Anterior cingulate cortex (tissue), 58 donors: ENCODE measurements around the gene TPST2.

Source experiments
- DNase-seq, 58 donors: peaks; one replicate each; lab custom pipeline; 2025; lab: John Stamatoyannopoulos, UW

TPST2 gene

GRCh38 chr22:26612652-26613051 lies 22.7 kb upstream of the TPST2 start:
- DNase-seq: no peak

- no peak for DNase-seq
These were observed 21.1 kb upstream of the TPST2 start for GRCh38 chr22:26610996-26611395.

DNA sequence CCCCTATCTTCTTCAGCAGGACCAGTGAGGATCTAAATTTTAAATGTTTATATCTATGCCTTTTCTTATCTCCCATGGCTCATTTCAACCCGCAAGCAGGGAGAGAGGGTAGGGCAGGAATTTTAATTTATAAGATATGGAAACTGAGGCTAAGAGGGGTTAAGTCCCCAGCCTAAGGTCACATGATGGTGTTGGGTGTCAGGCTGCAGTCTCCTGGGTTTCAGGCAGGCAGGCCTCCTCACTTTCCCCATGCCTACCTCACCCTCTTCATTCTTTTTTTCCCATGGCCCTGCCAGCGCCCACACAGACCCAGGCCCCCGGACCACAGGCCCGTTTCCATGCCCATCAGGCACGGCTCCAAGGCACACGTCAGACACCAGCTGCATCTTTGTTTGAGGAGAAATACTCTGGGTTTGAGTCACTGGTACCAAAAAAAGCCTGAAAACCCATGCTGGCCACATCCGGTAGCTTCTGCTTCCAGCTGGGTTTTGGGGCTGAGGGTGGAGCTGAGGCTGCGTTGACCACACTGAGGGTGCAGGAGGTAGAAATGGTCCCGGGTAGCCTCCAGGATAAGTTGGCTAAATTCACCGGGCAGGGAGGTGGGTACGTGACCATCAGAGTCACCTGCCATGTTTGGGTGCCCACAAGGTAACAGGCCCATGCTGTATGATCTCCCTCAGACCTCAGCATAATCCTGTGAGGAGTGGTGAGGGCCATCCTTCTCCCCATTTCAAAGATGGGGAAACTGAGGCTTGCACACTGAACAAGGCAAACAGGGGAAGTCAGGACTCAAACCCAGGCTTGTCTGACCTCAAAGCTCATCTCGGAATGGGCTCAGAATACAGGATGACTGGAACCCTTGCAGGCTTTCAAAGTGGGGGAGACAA lies 20.4 kb upstream of the TPST2 start:
- peak in 46 of 58 donors; percentile 5 to 74 (median 35) for DNase-seq

DNA sequence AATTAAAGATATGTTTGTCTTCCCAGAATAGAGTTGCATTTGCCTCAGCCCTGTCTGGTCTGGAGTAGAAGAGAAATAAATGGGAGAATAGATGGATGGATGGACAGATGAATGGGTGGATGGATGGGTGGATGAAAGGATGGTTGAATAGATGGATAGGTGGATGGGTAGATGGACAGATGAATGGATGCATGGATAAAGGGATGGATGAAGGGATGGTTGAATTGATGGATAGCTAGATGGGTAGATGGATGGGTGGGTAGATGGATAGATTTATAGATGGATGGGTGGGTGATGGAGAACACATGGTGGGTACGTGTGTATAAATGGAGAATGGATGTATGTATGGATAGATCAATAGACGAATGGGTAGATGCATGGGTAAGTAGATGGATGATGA lies 19.4 kb upstream of the TPST2 start:
- no peak for DNase-seq

DNA sequence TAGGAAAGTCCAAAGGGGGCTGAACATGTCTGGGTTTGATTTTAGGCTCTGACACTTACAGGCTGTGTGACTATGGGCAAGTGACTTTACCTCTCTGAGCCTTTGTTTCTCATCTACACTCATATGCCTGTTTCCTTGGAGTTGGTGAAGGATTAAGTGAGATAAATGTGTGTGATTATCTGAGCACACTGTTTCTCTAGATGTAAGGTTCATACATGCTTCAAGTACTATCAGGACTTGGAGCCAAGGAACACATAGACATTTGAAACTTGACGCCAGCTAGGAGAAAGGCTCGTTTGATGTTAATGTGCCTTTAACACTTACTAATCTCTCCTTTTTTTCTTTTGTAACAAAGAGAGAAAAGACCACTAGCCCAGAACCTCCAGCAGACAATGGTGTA lies 18.2 kb upstream of the TPST2 start:
- no peak for DNase-seq

DNA sequence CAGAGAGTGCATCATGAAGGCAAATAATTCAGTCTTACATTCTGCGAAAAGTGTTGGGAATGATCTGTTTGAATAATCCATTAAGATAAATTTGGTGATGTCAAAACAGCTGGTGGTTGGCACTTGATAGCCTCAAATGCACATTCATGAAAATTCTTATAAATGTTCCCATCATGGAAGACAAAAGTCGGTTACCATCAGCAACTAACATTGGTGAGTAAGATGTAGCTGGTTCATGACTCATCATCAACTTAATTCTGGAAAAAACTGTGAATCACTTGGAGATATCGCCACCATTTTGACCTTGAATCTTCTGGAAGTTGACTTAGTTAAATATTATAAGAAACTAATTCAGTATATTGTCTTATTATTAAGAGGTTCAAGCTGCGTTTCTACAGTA lies 16.7 kb upstream of the TPST2 start:
- DNase-seq: no peak

DNA sequence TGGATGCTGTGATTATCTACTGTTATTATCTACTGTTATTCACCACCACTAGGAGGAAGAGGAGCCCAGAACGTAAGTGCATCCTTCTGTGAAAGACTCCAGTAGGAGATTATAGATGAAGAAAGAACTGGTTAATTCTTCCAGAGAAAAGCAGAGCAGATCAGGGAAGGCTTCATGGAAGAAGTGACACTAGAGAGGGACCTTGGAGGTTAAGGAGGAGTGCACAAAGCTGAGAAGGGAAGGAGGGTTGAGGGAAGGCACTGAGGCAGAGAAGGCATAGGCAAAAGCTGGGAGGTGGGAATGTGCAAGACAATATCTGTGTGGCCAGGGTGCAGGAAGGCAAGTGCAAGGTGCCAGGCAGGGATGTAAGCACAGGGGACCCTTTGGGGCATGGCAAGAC lies 14.4 kb upstream of the TPST2 start:
- no peak for DNase-seq

- DNase-seq: no peak
These were observed 12.2 kb upstream of the TPST2 start for GRCh38 chr22:26602127-26602526.

- no peak for DNase-seq
These were observed 11.8 kb upstream of the TPST2 start for GRCh38 chr22:26601726-26602125.

DNA sequence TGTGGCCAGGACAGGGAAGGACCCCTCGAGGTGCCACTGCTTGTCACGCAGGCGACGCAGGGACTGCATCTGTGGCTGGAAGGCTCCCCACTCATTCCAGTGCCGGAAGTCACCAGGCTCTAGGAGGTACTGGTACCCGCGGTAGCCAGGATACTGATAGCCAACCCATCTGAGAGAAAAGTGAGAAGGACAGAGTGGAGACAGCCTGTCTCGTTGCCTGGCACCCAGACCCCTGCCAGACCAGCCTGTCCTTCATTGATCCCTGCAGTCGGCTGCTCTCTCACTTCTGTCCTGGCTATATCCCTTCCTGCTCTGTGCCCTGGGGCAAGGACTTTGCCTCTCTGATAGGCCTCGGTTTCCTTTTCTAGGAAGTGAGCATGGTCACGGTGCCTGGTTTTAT lies 9.6 kb upstream of the TPST2 start:
- DNase-seq: no peak

DNA sequence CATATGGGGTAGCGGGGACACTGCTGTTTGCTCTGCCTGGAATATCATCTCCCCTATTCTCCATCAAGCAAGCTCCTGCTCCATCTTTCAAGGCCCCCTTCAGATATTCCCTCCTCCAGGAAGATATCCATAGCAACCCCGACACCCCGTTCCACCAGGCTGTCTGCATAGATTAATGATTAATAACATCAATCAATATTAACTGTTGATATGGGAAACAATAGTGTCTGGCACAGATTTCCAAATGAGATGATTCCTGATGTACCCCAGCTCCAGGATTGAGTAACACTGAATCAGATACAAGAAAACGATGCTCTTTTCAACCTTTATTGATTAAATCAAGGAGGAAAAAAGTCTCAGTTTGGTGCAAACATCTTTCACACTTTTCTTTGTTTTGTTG lies 7.5 kb upstream of the TPST2 start:
- no peak for DNase-seq

DNA sequence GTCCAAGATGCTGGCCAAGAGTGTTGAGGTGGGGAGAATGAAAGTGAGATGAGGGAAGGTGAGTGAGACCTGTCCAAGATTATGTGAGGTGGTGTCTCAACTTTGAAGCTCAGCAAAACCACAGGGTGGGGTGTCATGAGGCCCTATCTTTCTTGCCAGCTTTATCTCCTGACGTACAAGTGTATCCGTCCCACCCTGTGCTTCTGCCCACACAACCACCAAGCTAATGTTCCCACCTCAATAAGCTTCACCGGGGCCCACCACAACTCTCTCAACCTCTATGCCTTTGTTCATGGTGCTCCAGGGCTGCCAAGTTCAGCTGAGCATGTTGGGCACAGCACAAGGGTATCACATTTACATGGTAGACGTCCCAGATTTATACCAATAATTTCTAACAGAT lies 7.1 kb upstream of the TPST2 start:
- DNase-seq: no peak

DNA sequence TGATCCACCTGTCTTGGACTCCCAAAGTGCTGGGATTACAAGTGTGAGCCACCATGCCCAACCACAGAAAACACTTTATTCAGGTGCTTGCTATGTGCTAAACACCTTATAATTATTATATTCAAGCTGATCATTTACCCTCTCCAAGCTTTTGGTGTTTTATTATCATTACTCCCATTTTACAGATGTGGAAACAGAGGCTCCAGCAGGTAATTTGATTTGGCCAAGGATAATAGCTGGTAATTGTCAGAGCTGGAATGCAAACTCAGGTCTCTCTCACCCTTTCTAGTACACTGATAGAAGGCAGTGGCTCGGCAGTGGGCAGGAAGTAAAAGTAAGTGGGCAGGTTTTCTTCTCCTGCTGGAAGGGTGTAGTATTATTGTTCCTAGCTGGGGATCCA lies 3.8 kb upstream of the TPST2 start:
- no peak for DNase-seq

GRCh38 chr22:26592421-26592891 lies 2.5 kb upstream of the TPST2 start:
- DNase-seq: peak in 1 of 58 donors; percentile 8

DNA sequence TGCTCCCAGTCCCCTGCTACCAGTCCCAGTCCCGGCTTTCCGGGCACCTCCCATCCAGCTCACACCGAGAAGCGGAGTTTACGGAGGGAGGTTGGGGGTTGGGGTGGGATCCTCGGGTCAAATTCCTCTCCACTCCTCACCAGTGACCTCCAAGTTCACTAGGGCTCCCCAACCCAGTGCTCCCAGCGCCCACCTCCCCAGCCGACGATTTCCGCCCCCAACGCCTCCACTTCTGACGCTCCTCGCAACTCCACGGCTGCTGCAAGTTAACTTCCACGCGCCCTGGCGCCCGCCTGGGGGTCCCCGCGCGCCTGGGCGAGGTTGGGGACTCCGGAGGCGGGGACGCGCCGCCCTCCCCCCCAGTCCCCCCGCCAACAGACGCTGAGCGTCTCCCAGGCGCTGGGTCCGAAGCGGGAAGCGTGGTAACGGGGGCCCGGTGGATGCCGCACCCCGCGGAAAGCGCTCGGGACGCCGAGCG lies 526 bp downstream of the TPST2 start:
- peak in 1 of 58 donors; percentile 22 for DNase-seq

DNA sequence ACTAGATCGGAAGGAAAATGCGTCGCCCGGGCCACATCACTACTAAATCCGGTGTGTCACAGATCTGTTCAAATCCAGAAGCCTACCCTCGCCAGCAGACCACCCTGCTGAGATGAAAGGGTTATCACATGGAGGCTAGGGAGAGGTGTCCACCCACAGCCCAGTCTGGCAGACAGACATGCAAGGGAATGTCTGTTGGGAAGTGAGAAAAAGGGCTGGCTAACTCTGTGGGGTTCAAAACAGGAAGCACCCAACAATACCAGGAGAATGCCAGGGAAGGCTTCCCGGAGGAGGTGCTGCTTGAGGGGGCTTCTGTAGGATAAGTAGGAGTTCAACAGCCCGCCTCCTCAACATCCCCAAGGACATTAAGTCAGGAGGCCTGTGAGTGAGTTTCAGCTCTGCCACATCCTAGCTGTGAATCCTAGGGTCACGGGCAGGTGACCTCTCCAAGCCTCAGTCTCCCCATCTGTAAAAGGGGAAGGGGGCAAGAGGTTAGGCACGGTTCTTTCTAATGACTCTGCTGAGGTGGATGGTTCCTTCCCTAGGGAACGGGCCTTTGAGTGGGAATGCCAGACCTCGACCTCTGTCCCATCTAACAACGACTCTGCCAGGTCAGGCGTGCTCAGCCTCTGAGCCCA lies 1.1 kb downstream of the TPST2 start:
- no peak for DNase-seq

DNA sequence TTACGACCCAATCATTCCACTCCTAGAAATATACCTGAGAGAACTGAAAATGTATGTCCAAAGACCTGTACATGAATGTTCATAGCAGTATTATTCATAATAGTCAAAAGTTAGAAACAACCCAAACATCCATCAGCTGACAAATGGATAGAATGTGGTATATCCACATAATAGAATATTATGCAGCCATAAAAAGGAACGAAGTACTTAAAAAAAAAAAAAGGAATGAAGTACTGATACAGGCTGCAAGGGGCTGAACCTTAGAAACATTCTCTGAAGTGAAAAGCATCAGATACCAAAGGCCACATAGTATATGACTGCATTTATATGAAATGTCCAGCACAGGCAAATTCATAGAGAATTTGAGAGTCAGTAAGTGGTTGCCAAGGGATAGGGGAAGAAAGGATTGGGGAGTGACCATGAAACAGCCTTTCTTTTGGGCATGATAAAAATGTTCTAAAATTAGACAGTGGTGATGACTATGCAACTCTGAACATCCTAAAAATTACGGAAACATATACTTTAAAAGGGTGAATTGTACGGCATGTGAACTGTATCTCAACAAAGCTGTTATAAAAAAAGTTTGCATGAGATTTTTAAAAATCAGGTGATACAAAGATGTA lies 1.8 kb downstream of the TPST2 start:
- DNase-seq: no peak

GRCh38 chr22:26586556-26587325 lies 3.2 kb downstream of the TPST2 start:
- no peak for DNase-seq

DNA sequence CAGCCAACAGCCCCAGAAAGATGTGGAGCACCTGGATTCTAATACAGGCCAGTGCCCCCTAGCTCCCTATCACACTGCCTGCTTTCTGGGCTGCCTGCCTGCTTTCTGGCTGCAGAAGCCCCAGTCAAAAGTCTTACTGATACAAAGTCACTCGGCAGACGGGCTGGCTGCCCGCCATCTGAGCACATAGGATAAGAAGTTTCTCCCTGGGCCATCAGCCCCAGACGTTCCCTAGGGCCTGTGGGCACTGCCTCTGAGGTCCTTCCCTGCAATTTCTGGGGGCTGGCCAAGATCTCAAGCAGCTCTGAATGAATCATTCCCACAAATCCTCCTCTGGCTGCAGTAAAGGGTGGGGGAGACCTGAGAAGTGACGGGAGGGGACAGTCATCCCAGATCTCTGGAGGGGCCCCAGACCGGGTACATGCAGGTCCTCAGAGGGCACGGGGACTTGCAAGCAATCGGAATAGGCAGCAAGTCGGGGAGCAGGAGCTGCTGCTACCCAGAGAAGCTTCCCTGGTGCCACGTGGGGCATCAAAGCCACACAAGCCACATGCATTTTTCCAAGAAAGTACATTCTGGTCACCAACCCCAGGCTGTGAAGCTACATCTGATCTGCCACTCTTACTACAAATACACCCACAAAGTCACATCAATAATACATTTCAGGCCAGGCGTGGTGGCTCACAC lies 4.7 kb downstream of the TPST2 start:
- peak in 6 of 58 donors; percentile 6 to 48 (median 10) for DNase-seq

GRCh38 chr22:26584010-26584409 lies 5.9 kb downstream of the TPST2 start:
- no peak for DNase-seq
